Hepatocyte (in vitro differentiated cells): ENCODE data around the gene NPTX1.

Experiments used
- EZH2 ChIP-seq: fragments of 200-600 bp; sonication (generic); IDR thresholded peaks from 2 replicates; pipeline ENCODE4 v1.6.1; 2016; ENCODE audit warnings: antibody characterized with exemption, mild to moderate bottlenecking, borderline replicate concordance
- EZH2phosphoT487 ChIP-seq: fragments of 200-600 bp; sonication (generic); IDR thresholded peaks from one replicate; pipeline ENCODE4 v1.6.1; 2018; ENCODE audit warnings: antibody characterized with exemption, mild to moderate bottlenecking, low read depth, moderate library complexity; ENCODE audit not compliant: unreplicated experiment, severe bottlenecking
- TF ChIP-seq, protein P1 (sequence below): fragments of 200-600 bp; sonication (generic); IDR thresholded peaks from 2 replicates; pipeline ENCODE4 v1.5.1; 2016; ENCODE audit warnings: antibody characterized with exemption, mild to moderate bottlenecking; ENCODE audit not compliant: poor library complexity

DNA sequence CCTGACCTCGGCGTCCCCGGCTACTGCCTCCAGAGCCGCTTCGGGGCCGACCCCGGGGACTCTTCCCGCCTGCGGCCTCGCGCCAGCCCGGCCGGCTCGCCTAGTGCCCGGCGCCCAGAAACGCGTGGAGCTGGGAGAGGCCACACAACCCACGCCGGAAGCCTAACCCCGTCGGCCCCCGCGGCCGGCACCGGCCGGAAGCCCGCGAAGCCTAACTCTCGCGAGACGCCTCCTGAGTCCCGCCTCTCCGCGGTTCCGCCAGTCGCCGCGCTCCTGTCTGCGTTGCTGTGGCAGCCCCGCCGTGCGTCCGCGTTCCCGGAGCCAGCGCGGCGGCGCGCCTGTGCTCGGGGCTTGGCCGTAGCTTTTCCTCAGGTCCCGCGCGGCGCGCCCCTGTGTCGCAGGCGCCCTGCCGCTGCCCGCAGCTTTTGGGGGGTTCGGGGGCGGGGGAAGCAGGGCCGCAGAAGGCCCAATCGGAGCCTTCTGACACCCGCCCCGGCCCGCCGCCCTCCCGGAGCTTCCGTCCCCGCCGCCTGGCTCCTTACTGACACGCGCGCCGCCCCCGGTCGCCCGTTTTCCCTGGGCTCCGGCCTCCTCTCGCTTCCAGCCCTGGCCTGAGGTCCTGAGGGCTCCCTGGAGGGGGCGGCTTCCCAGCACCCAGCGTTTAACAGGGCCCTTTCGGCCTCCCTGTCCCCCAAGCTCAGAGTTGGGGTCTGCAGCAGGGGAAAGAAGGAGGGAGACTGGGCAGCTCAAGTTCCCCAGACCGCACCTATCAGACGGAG lies 21.7 kb downstream of the NPTX1 start:
- TF ChIP-seq, protein P1, sequence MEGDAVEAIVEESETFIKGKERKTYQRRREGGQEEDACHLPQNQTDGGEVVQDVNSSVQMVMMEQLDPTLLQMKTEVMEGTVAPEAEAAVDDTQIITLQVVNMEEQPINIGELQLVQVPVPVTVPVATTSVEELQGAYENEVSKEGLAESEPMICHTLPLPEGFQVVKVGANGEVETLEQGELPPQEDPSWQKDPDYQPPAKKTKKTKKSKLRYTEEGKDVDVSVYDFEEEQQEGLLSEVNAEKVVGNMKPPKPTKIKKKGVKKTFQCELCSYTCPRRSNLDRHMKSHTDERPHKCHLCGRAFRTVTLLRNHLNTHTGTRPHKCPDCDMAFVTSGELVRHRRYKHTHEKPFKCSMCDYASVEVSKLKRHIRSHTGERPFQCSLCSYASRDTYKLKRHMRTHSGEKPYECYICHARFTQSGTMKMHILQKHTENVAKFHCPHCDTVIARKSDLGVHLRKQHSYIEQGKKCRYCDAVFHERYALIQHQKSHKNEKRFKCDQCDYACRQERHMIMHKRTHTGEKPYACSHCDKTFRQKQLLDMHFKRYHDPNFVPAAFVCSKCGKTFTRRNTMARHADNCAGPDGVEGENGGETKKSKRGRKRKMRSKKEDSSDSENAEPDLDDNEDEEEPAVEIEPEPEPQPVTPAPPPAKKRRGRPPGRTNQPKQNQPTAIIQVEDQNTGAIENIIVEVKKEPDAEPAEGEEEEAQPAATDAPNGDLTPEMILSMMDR = no peak
- TF ChIP-seq EZH2 = no peak
- TF ChIP-seq EZH2phosphoT487 = no peak
